Liver (tissue), 9 donors: ENCODE results near the gene ZFYVE28. TPM values are rescaled to one million over a fixed set of nuclear protein-coding genes. Genes with fewer than 3 reads are reported as not detected.

ENCODE experiments used
- DNase-seq: peaks from one replicate; pipeline ENCODE4 v3.0.0-alpha.2; 2017; ENCODE audit warnings: low spot score
- H3K27ac ChIP-seq, 2 donors: one replicate each; pipeline ENCODE4 v1.7.0; 2013; ENCODE audit warnings: inconsistent platforms in 2 of 2, low read length in 2 of 2, control low read depth in 1 of 2, low read depth in 1 of 2, mild to moderate bottlenecking in 1 of 2
- H3K27me3 ChIP-seq, 4 donors: one replicate each; pipeline versions ENCODE4 v1.6.1 to v1.7.0; 2013; ENCODE audit warnings: low read length in 3 of 4, inconsistent platforms in 1 of 4, mild to moderate bottlenecking in 1 of 4, moderate library complexity in 1 of 4; ENCODE audit not compliant: control insufficient read depth in 4 of 4, insufficient read depth in 4 of 4
- H3K36me3 ChIP-seq, 4 donors: one replicate each; pipeline versions ENCODE4 v1.6.1 to v1.7.0; 2013; ENCODE audit warnings: low read length in 3 of 4, mild to moderate bottlenecking in 3 of 4, low read depth in 1 of 4, moderate library complexity in 1 of 4; ENCODE audit not compliant: control insufficient read depth in 4 of 4, insufficient read depth in 3 of 4
- H3K4me1 ChIP-seq, 4 donors: one replicate each; pipeline versions ENCODE4 v1.6.1 to v1.7.0; 2013; ENCODE audit warnings: low read length in 3 of 4, mild to moderate bottlenecking in 3 of 4, moderate library complexity in 1 of 4; ENCODE audit not compliant: control insufficient read depth in 4 of 4, insufficient read depth in 4 of 4
- H3K4me3 ChIP-seq, 3 donors: one replicate each; pipeline versions ENCODE4 v1.6.1 to v1.7.0; 2013; ENCODE audit warnings: low read length in 3 of 3, control low read depth in 1 of 3, low read depth in 1 of 3, mild to moderate bottlenecking in 1 of 3
- H3K9ac ChIP-seq, 2 donors: one replicate each; pipeline ENCODE4 v1.7.0; 2013; ENCODE audit warnings: low read length in 2 of 2, mild to moderate bottlenecking in 2 of 2, moderate library complexity in 2 of 2, control low read depth in 1 of 2, low read depth in 1 of 2
- H3K9me3 ChIP-seq, 4 donors: one replicate each; pipeline versions ENCODE4 v1.6.1 to v1.7.0; 2013; ENCODE audit warnings: low read length in 3 of 4; ENCODE audit not compliant: control insufficient read depth in 4 of 4
- CTCF ChIP-seq: fragments of 150-350 bp; IDR thresholded peaks from 2 replicates; pipeline ENCODE4 v1.5.1; 2017; ENCODE audit warnings: improper control_type of control experiment, low read depth, low read length; ENCODE audit not compliant: missing input control
- EGR1 ChIP-seq, 2 donors: IDR thresholded peaks; 2 replicates each; pipeline ENCODE4 v1.6.1; 2016 to 2018; ENCODE audit warnings: antibody characterized with exemption in 2 of 2, low read depth in 2 of 2
- FOXA1 ChIP-seq: IDR thresholded peaks from 2 replicates; pipeline ENCODE4 v1.6.1; 2016; ENCODE audit warnings: antibody characterized with exemption
- FOXA2 ChIP-seq: IDR thresholded peaks from 2 replicates; pipeline ENCODE4 v1.6.1; 2016; ENCODE audit warnings: antibody characterized with exemption
- GABPA ChIP-seq, 2 donors: IDR thresholded peaks in 1 of 2; conservative IDR thresholded peaks in 1 of 2; 2 replicates each; pipeline ENCODE4 v1.6.1; 2016; ENCODE audit warnings: antibody characterized with exemption in 2 of 2, mild to moderate bottlenecking in 1 of 2, moderate library complexity in 1 of 2
- HNF4A ChIP-seq, 2 donors: conservative IDR thresholded peaks; 2 replicates each; pipeline ENCODE4 v1.6.1; 2016; ENCODE audit warnings: antibody characterized with exemption in 2 of 2, mild to moderate bottlenecking in 2 of 2
- HNF4G ChIP-seq: IDR thresholded peaks from 2 replicates; pipeline ENCODE4 v1.6.1; 2016; ENCODE audit warnings: antibody characterized with exemption
- JUND ChIP-seq, 2 donors: IDR thresholded peaks; 2 replicates each; pipeline ENCODE4 v1.6.1; 2016; ENCODE audit warnings: antibody characterized with exemption in 2 of 2
- NR2F2 ChIP-seq: IDR thresholded peaks from 2 replicates; pipeline ENCODE4 v1.6.1; 2016; ENCODE audit warnings: antibody characterized with exemption
- RAD21 ChIP-seq, 2 donors: IDR thresholded peaks; 2 replicates each; pipeline ENCODE4 v1.6.1; 2016; ENCODE audit warnings: antibody characterized with exemption in 2 of 2, mild to moderate bottlenecking in 2 of 2
- RXRA ChIP-seq, 2 donors: IDR thresholded peaks; 2 replicates each; pipeline ENCODE4 v1.6.1; 2017 to 2018; ENCODE audit warnings: antibody characterized with exemption in 2 of 2, mild to moderate bottlenecking in 1 of 2
- SP1 ChIP-seq: IDR thresholded peaks from 2 replicates; pipeline ENCODE4 v1.6.1; 2018; ENCODE audit warnings: antibody characterized with exemption, mild to moderate bottlenecking
- TAF1 ChIP-seq: conservative IDR thresholded peaks from 2 replicates; pipeline ENCODE4 v1.6.1; 2016; ENCODE audit warnings: antibody characterized with exemption, mild to moderate bottlenecking
- YY1 ChIP-seq: IDR thresholded peaks from 2 replicates; pipeline ENCODE4 v1.6.1; 2016; ENCODE audit warnings: antibody characterized with exemption, mild to moderate bottlenecking
- ZBTB33 ChIP-seq: IDR thresholded peaks from 2 replicates; pipeline ENCODE4 v1.6.1; 2016; ENCODE audit warnings: antibody characterized with exemption
- WGBS: extraction: QIAGEN DNeasy Blood & Tissue Kit; methylation state at CpG from one replicate; pipeline ENCODE4 v1.1.7; 2013; 5-methylcytosine and 5-hydroxymethylcytosine counted together
- polyA plus RNA-seq, 2 donors: library from polyadenylated mRNA; stranded (reverse) in 1 of 2; unstranded in 1 of 2; fragments of 200-250 nt in 1 of 2; fragments of >200 nt in 1 of 2; fragmentation: Nextera tagmentation in 1 of 2; extraction: Ambion mirVana in 1 of 2; gene quantifications; one replicate each; pipeline versions ENCODE4 v1.2.1 to v1.2.3, GENCODE V29; 2013 to 2015
- total RNA-seq, 2 donors: library from RNA; depleted of rRNA; stranded (reverse); fragments of >200 nt; gene quantifications; one replicate each; pipeline ENCODE4 v1.2.3, GENCODE V29; 2014
- donor health status: healthy.
- donor health status: healthy.
- donor health status: healthy.
- donor health status: healthy.
- donor health status: healthy.

The ZFYVE28 gene
- total and polyA plus RNA-seq, 4 donors: 2.0 to 6.1 (median 2.7) TPM

- 85% methylated on average over 11 of the region's 11 CpGs for WGBS
- Histone ChIP-seq H3K9ac (no peak overlapping the region), H3K36me3 (no peaks in the 10 kb centered on the region), H3K27me3 (no peaks in the 10 kb centered on the region), H3K4me3 (no peak overlapping the region), H3K4me1 (no peaks in the 10 kb centered on the region), H3K9me3 (peaks cover 0 to 1% (median 0%) of the 10 kb centered on the region in 4 donors), H3K27ac (no peak overlapping the region)
- no peak for TF ChIP-seq HNF4A (conservative IDR thresholded peaks at IDR 0.05)
- TF ChIP-seq TAF1: no peak
- peak; percentile 30 for DNase-seq
Observed at GRCh38 chr4:2320746-2321145, 97.7 kb downstream of the ZFYVE28 start.

DNA sequence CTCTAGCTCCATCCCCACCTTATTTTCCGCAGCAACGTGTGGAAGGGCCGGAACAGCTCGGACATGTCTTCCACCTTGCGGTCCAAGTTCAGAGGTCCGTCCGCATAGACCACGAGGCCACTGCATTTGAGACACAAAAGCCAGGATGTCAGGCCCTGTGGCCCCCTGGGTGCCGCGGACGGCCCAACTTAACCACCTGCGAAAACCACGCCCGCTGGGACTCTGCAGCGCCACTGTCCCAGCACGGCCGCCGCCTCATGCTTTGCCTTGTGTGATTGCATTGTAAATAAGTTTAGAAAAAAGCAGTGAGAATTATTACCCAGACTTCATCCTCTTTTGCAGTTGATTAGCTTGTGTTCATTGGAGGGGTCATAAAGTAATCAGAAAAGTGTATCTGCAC, 98.3 kb downstream of the ZFYVE28 start:
- H3K9ac ChIP-seq: no peak overlapping the region
- no peak for DNase-seq
- WGBS: 85% methylated on average over 18 of the region's 18 CpGs

GRCh38 chr4:2318885-2319284, 99.6 kb downstream of the ZFYVE28 start:
- DNase-seq: no peak
- H3K9me3 ChIP-seq: no peaks in the 10 kb centered on the region
- no peak overlapping the region for H3K27ac ChIP-seq
- TF ChIP-seq SP1 (no peak), GABPA (IDR thresholded peaks at IDR 0.05 in 1 of 2, conservative IDR thresholded peaks at IDR 0.05 in 1 of 2) (no peak), YY1 (no peak), JUND (IDR thresholded peaks at IDR 0.05) (no peak), EGR1 (IDR thresholded peaks at IDR 0.05; ENCODE audit: low read depth in 2 of 2) (no peak), FOXA2 (no peak), RAD21 (IDR thresholded peaks at IDR 0.05) (no peak), HNF4G (no peak), NR2F2 (no peak), ZBTB33 (no peak)
- 94% methylated on average over 10 of the region's 10 CpGs for WGBS
- H3K4me1 ChIP-seq: no peaks in the 10 kb centered on the region
- H3K27me3 ChIP-seq: no peaks in the 10 kb centered on the region
- no peaks in the 10 kb centered on the region for H3K36me3 ChIP-seq
- no peak overlapping the region for H3K9ac ChIP-seq
- no peak overlapping the region for H3K4me3 ChIP-seq

More for the DNA sequence above, 98.3 kb downstream of the ZFYVE28 start:
- no peak overlapping the region for H3K27ac ChIP-seq
- H3K4me1 ChIP-seq: no peaks in the 10 kb centered on the region
- H3K27me3 ChIP-seq: no peaks in the 10 kb centered on the region
- no peaks in the 10 kb centered on the region for H3K36me3 ChIP-seq
- no peak for TF ChIP-seq FOXA1
- TF ChIP-seq HNF4G: no peak
- no peak for TF ChIP-seq RXRA (IDR thresholded peaks at IDR 0.05)
- no peak for TF ChIP-seq FOXA2
- TF ChIP-seq RAD21 (IDR thresholded peaks at IDR 0.05): no peak
- no peak for TF ChIP-seq GABPA (IDR thresholded peaks at IDR 0.05 in 1 of 2, conservative IDR thresholded peaks at IDR 0.05 in 1 of 2)
- TF ChIP-seq EGR1 (IDR thresholded peaks at IDR 0.05; ENCODE audit: low read depth in 2 of 2): no peak
- H3K4me3 ChIP-seq: no peak overlapping the region
- H3K9me3 ChIP-seq: peaks cover 0 to 1% (median 0%) of the 10 kb centered on the region in 4 donors

- DNase-seq: no peak
- Histone ChIP-seq H3K9ac (no peak overlapping the region), H3K27ac (no peak overlapping the region), H3K4me3 (no peak overlapping the region), H3K27me3 (no peaks in the 10 kb centered on the region), H3K9me3 (no peaks in the 10 kb centered on the region), H3K4me1 (no peaks in the 10 kb centered on the region), H3K36me3 (no peaks in the 10 kb centered on the region)
- 96% methylated on average over 12 of the region's 12 CpGs for WGBS
- TF ChIP-seq RXRA (IDR thresholded peaks at IDR 0.05): no peak
- no peak for TF ChIP-seq TAF1
- TF ChIP-seq FOXA1: no peak
- no peak for TF ChIP-seq HNF4A (conservative IDR thresholded peaks at IDR 0.05)
- TF ChIP-seq JUND (IDR thresholded peaks at IDR 0.05): no peak
- no peak for TF ChIP-seq RAD21 (IDR thresholded peaks at IDR 0.05)
- TF ChIP-seq CTCF: no peak
- TF ChIP-seq YY1: no peak
- TF ChIP-seq FOXA2: no peak
Observed at GRCh38 chr4:2318476-2318875, 100.0 kb downstream of the ZFYVE28 start.
